ENCODE measurements around the gene RAB36. TPM values are rescaled to one million over a fixed set of nuclear protein-coding genes. Genes with fewer than 3 reads are reported as not detected.

The RAB36 gene
- total RNA-seq, 4 donors from 2014 or later = 5.0 to 10.8 (median 8.2) TPM

- 87% methylated on average over 10 of the region's 15 CpGs for WGBS
- intact Hi-C loops (cut with DNase I) = no loop called here
- no peak for DNase-seq (ENCODE audit: extremely low spot score)
Observed at GRCh38 chr22:23110922-23111527, 34.3 kb upstream of the RAB36 start.

GRCh38 chr22:23112472-23113012 is 32.7 kb upstream of the RAB36 start:
- intact Hi-C loops (cut with DNase I) = no loop called here
- WGBS = 96% methylated on average over 4 of the region's 9 CpGs
- TF ChIP-seq POLR2AphosphoS5 (IDR thresholded peaks at IDR 0.05) (no peak), CTCF (IDR thresholded peaks at IDR 0.05) (no peak), EP300 (IDR thresholded peaks at IDR 0.05) (no peak), POLR2A (IDR thresholded peaks at IDR 0.05; ENCODE audit: low read depth) (no peak)

More at GRCh38 chr22:23110922-23111527, 34.3 kb upstream of the RAB36 start:
- TF ChIP-seq EP300 (IDR thresholded peaks at IDR 0.05) (no peak), CTCF (IDR thresholded peaks at IDR 0.05) (no peak), POLR2AphosphoS5 (IDR thresholded peaks at IDR 0.05) (no peak), POLR2A (IDR thresholded peaks at IDR 0.05; ENCODE audit: low read depth) (no peak)
- H3K4me3 ChIP-seq = no peak overlapping the region
- H3K4me1 ChIP-seq = peaks cover 13 to 29% (median 17%) of the 10 kb centered on the region in 4 donors
- peaks cover 0 to 14% (median 5%) of the 10 kb centered on the region in 4 donors for H3K36me3 ChIP-seq
- H3K9me3 ChIP-seq = no peaks in the 10 kb centered on the region
- H3K27ac ChIP-seq (replicated peaks in 1 of 4) = no peak overlapping the region
- H3K27me3 ChIP-seq = no peaks in the 10 kb centered on the region

GRCh38 chr22:23113067-23113846 is 32.0 kb upstream of the RAB36 start:
- H3K9me3 ChIP-seq = no peaks in the 10 kb centered on the region
- WGBS = 58% methylated on average over 9 of the region's 14 CpGs
- H3K4me3 ChIP-seq = no peak overlapping the region
- no peaks in the 10 kb centered on the region for H3K27me3 ChIP-seq
- intact Hi-C loops (cut with DNase I) = no loop called here
- no peak overlapping the region for H3K27ac ChIP-seq (replicated peaks in 1 of 4)
- peaks cover 8 to 36% (median 17%) of the 10 kb centered on the region in 4 donors for H3K4me1 ChIP-seq
- no peak for DNase-seq (ENCODE audit: extremely low spot score)
- no peak for TF ChIP-seq CTCF (IDR thresholded peaks at IDR 0.05)
- TF ChIP-seq POLR2A (IDR thresholded peaks at IDR 0.05; ENCODE audit: low read depth) = no peak
- no peak for TF ChIP-seq EP300 (IDR thresholded peaks at IDR 0.05)
- TF ChIP-seq POLR2AphosphoS5 (IDR thresholded peaks at IDR 0.05) = no peak
- peaks cover 0 to 7% (median under 1%) of the 10 kb centered on the region in 4 donors for H3K36me3 ChIP-seq

More at GRCh38 chr22:23112472-23113012, 32.7 kb upstream of the RAB36 start:
- Histone ChIP-seq H3K27me3 (no peaks in the 10 kb centered on the region), H3K36me3 (peaks cover 0 to 14% (median 4%) of the 10 kb centered on the region in 4 donors), H3K9me3 (no peaks in the 10 kb centered on the region), H3K4me3 (no peak overlapping the region), H3K4me1 (peaks cover 8 to 29% (median 16%) of the 10 kb centered on the region in 4 donors), H3K27ac (replicated peaks in 1 of 4) (no peak overlapping the region)
- no peak for DNase-seq (ENCODE audit: extremely low spot score)

GRCh38 chr22:23113847-23114720 is 31.2 kb upstream of the RAB36 start:
- no peaks in the 10 kb centered on the region for H3K9me3 ChIP-seq
- intact Hi-C loops (cut with DNase I) = no loop called here
- no peak for DNase-seq (ENCODE audit: extremely low spot score)

More at GRCh38 chr22:23113847-23114720, 31.2 kb upstream of the RAB36 start:
- Histone ChIP-seq H3K27ac (replicated peaks in 1 of 4) (no peak overlapping the region), H3K4me1 (peaks cover 8 to 42% (median 18%) of the 10 kb centered on the region in 4 donors), H3K27me3 (no peaks in the 10 kb centered on the region), H3K4me3 (no peak overlapping the region), H3K36me3 (peaks cover 0 to 7% (median 0%) of the 10 kb centered on the region in 4 donors)
- no peak for TF ChIP-seq POLR2A (IDR thresholded peaks at IDR 0.05; ENCODE audit: low read depth)
- TF ChIP-seq POLR2AphosphoS5 (IDR thresholded peaks at IDR 0.05) = no peak
- no peak for TF ChIP-seq CTCF (IDR thresholded peaks at IDR 0.05)
- no peak for TF ChIP-seq EP300 (IDR thresholded peaks at IDR 0.05)
- 76% methylated on average over 10 of the region's 18 CpGs for WGBS

Data from esophagus muscularis mucosa (tissue), 4 donors.